ENCODE results near the gene PRELID3B. TPM values are rescaled to one million over a fixed set of nuclear protein-coding genes. Genes with fewer than 3 reads are reported as not detected.
A peak's percentile ranks its signal among the peaks of the same experiment; 100 is the strongest.

PRELID3B gene
- total and polyA plus RNA-seq, 10 of the 15 experiments (the other 5 are each of a cell fraction or from before 2014, with no cell fraction given) = 72.5 to 151 (median 124) TPM

- TF ChIP-seq LARP7 (IDR thresholded peaks at IDR 0.05) (peak; percentile 86), ZNF274 (IDR thresholded peaks at IDR 0.05; ENCODE audit: insufficient read depth, insufficient read length) (no peak), ZBTB11 (CRISPR knock-in tag; IDR thresholded peaks at IDR 0.05) (peak; percentile 55), RAD51 (IDR thresholded peaks at IDR 0.05) (no peak), ZNF217 (IDR thresholded peaks at IDR 0.05) (0 out of 2 replicates have a peak, but pooled peaks have one; percentile 35), SRF (IDR thresholded peaks at IDR 0.05; ENCODE audit: low read depth in 2 of 2, low read length in 2 of 2) (no peak), ZSCAN29 (IDR thresholded peaks at IDR 0.05) (no peak), YBX1 (IDR thresholded peaks at IDR 0.05) (no peak), SUPT20H (IDR thresholded peaks at IDR 0.05; ENCODE audit: borderline replicate concordance, control insufficient read depth, low read depth, low read length) (no peak), POLR2AphosphoS5 (IDR thresholded peaks at IDR 0.05; ENCODE audit: low read length) (peak; percentile 94), HSF1 (IDR thresholded peaks at IDR 0.05; ENCODE audit: low read depth, low read length) (no peak), YY1 (IDR thresholded peaks at IDR 0.05; ENCODE audit: low read depth, low read length) (peak; percentile 94), HCFC1 (IDR thresholded peaks at IDR 0.05; ENCODE audit: low read length) (peak; percentile 9; the same call in 1 of the 2 replicates), FOXK2 (IDR thresholded peaks at IDR 0.05) (no peak)
- TF ChIP-seq, protein P1, sequence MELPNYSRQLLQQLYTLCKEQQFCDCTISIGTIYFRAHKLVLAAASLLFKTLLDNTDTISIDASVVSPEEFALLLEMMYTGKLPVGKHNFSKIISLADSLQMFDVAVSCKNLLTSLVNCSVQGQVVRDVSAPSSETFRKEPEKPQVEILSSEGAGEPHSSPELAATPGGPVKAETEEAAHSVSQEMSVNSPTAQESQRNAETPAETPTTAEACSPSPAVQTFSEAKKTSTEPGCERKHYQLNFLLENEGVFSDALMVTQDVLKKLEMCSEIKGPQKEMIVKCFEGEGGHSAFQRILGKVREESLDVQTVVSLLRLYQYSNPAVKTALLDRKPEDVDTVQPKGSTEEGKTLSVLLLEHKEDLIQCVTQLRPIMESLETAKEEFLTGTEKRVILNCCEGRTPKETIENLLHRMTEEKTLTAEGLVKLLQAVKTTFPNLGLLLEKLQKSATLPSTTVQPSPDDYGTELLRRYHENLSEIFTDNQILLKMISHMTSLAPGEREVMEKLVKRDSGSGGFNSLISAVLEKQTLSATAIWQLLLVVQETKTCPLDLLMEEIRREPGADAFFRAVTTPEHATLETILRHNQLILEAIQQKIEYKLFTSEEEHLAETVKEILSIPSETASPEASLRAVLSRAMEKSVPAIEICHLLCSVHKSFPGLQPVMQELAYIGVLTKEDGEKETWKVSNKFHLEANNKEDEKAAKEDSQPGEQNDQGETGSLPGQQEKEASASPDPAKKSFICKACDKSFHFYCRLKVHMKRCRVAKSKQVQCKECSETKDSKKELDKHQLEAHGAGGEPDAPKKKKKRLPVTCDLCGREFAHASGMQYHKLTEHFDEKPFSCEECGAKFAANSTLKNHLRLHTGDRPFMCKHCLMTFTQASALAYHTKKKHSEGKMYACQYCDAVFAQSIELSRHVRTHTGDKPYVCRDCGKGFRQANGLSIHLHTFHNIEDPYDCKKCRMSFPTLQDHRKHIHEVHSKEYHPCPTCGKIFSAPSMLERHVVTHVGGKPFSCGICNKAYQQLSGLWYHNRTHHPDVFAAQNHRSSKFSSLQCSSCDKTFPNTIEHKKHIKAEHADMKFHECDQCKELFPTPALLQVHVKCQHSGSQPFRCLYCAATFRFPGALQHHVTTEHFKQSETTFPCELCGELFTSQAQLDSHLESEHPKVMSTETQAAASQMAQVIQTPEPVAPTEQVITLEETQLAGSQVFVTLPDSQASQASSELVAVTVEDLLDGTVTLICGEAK (IDR thresholded peaks at IDR 0.05; ENCODE audit: borderline replicate concordance) = peak; percentile 65; the same call in 1 of the 2 replicates
- TF ChIP-seq, protein P2, sequence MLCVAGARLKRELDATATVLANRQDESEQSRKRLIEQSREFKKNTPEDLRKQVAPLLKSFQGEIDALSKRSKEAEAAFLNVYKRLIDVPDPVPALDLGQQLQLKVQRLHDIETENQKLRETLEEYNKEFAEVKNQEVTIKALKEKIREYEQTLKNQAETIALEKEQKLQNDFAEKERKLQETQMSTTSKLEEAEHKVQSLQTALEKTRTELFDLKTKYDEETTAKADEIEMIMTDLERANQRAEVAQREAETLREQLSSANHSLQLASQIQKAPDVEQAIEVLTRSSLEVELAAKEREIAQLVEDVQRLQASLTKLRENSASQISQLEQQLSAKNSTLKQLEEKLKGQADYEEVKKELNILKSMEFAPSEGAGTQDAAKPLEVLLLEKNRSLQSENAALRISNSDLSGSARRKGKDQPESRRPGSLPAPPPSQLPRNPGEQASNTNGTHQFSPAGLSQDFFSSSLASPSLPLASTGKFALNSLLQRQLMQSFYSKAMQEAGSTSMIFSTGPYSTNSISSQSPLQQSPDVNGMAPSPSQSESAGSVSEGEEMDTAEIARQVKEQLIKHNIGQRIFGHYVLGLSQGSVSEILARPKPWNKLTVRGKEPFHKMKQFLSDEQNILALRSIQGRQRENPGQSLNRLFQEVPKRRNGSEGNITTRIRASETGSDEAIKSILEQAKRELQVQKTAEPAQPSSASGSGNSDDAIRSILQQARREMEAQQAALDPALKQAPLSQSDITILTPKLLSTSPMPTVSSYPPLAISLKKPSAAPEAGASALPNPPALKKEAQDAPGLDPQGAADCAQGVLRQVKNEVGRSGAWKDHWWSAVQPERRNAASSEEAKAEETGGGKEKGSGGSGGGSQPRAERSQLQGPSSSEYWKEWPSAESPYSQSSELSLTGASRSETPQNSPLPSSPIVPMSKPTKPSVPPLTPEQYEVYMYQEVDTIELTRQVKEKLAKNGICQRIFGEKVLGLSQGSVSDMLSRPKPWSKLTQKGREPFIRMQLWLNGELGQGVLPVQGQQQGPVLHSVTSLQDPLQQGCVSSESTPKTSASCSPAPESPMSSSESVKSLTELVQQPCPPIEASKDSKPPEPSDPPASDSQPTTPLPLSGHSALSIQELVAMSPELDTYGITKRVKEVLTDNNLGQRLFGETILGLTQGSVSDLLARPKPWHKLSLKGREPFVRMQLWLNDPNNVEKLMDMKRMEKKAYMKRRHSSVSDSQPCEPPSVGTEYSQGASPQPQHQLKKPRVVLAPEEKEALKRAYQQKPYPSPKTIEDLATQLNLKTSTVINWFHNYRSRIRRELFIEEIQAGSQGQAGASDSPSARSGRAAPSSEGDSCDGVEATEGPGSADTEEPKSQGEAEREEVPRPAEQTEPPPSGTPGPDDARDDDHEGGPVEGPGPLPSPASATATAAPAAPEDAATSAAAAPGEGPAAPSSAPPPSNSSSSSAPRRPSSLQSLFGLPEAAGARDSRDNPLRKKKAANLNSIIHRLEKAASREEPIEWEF (IDR thresholded peaks at IDR 0.05; ENCODE audit: insufficient replicate concordance, low read depth, low read length) = no peak
Measured at GRCh38 chr20:59032023-59032712, 10.4 kb downstream of the PRELID3B start, which contains the start of gene ATP5F1E (continued).
